ENCODE measurements around the gene GNA15.
"Not testable (repeated sequence)": the region's sequence is repeated elsewhere in the genome, so short reads cannot be mapped to it uniquely, and the experiment has no call there.

Gene GNA15, protein sequence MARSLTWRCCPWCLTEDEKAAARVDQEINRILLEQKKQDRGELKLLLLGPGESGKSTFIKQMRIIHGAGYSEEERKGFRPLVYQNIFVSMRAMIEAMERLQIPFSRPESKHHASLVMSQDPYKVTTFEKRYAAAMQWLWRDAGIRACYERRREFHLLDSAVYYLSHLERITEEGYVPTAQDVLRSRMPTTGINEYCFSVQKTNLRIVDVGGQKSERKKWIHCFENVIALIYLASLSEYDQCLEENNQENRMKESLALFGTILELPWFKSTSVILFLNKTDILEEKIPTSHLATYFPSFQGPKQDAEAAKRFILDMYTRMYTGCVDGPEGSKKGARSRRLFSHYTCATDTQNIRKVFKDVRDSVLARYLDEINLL

DNA sequence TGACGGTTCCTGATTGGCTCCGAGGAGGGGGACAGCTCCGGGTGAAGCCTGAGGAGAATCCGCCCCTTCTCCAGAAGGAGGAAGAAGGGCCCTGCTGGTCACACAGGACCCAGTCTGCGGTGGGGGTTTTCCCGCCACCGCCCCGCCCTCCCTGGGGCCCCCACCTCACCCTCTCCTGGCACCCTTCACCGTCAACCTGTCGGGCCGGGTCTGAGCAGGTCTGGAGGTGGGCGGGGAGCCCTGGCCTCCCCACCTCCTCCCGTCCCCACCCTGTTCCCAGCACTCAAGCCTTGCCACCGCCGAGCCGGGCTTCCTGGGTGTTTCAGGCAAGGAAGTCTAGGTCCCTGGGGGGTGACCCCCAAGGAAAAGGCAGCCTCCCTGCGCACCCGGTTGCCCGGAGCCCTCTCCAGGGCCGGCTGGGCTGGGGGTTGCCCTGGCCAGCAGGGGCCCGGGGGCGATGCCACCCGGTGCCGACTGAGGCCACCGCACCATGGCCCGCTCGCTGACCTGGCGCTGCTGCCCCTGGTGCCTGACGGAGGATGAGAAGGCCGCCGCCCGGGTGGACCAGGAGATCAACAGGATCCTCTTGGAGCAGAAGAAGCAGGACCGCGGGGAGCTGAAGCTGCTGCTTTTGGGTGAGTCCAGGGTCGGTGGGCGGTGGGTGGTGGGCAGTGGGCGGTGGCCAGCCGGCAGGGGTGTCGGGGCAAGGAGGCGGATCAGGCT lies at the start of gene GNA15:
TSS of gene GNA15 (plus strand) at position 73 of the 723 bp plus-strand sequence. CDS start at position 491, 418 bp downstream.
- DNase-seq, result peak; percentile 72

DNA sequence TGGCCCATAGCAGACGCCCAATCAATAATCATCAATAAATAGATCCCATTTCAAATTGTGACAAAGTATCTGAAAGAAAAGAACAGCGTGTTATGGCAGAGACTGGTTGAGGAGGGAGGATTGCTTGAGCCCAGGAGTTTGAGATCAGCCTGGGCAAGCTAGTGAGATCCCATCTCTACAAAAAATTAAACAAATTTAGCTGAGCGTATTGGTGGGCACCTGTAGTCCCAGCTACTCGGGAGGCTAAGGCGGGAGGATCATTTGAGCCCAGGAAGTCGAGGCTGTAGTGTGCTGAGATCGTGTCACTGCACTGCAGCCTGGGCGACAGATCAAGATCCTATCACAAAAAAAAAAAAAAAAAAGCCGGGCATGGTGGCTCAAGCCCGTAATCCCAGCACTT lies 48.1 kb upstream of the GNA15 start:
- DNase-seq, result no peak

- not testable (repeated sequence) for DNase-seq
Measured at GRCh38 chr19:3089299-3089855, 46.5 kb upstream of the GNA15 start.

GRCh38 chr19:3094601-3095440 lies 41.0 kb upstream of the GNA15 start:
- DNase-seq, result no peak

DNA sequence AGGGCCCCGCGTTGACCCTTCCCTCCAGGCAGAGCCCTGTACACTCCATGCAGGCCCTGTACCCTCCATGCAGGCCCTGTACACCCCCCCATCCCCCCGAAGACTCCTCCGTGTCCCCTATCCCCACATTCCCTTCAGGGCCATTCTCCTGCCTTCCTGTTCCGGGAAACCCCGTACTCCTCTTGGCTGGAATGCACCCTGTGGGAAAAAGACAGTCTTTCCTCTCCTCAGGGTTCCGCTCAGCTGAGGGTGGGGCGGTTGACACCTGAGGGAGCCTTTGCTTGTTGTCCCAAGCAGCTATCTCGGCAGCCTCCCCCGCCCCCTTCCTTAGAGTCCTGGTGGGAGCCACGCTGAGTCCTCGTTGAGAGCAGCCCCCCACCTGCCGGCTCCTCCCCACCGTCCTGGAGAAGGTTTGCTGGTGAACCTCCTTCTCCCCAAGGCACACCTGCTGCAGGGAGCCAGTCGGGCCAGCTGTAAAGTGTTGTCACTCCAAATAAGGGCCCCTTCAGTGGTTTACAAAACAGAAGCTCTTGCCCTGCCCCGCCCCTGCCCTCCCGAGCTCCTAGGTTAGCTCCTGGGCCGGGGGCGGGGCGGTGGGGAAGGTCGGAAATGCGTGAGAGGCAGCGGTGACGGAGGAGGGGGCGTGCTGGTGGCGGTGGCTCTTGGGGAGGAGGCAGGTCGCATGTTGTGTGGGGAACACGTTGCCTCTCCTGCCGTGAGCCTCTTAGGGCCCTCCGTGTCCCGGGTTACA lies 40.2 kb upstream of the GNA15 start:
- no peak for DNase-seq

GRCh38 chr19:3096267-3096901 lies 39.4 kb upstream of the GNA15 start:
- DNase-seq, result no peak

DNA sequence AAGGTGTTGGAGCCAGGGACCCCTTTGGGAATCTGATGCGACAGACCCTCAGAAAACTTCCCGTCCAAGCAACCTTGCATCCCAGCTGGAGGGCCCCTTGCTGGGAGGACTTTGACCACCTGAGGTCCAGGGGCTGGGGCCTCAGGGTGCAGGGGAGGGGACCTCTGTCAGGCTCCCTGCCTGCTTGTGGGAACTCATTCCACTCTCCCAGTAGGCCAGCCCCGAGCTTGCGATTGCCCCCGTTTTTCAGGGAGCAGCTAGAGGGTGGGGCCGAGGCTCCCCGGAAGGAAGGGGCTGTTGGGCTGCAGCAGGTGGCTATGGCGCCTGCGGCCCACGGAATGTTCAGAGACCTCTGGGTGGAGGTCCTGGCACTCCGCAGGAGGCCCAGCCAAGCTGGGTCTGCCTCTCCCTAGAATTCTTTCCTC lies 38.9 kb upstream of the GNA15 start:
- DNase-seq, result no peak

DNA sequence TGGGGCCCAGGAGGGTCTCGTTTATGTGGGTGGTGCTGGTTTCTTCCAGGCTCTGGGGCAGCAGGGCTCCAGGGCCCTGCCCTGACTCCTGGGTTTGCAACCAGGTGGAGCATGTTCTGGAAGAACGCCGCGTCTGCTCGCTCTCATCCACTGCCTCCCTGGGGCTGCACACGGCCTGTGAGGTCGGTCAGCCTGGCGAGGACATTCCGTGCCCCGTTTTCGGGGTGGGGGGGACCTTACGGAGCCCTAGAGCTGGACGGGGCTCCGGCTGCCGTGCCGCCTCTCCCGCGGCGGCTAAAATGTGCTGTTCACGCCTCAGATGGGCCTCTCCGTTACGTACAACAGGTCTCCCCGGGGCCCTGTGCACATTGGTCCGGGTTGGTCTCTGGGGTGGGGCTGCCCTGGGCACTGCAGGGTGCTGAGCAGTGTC lies 38.4 kb upstream of the GNA15 start:
- DNase-seq, result no peak

GRCh38 chr19:3098141-3098514 lies 37.7 kb upstream of the GNA15 start:
- no peak for DNase-seq

DNA sequence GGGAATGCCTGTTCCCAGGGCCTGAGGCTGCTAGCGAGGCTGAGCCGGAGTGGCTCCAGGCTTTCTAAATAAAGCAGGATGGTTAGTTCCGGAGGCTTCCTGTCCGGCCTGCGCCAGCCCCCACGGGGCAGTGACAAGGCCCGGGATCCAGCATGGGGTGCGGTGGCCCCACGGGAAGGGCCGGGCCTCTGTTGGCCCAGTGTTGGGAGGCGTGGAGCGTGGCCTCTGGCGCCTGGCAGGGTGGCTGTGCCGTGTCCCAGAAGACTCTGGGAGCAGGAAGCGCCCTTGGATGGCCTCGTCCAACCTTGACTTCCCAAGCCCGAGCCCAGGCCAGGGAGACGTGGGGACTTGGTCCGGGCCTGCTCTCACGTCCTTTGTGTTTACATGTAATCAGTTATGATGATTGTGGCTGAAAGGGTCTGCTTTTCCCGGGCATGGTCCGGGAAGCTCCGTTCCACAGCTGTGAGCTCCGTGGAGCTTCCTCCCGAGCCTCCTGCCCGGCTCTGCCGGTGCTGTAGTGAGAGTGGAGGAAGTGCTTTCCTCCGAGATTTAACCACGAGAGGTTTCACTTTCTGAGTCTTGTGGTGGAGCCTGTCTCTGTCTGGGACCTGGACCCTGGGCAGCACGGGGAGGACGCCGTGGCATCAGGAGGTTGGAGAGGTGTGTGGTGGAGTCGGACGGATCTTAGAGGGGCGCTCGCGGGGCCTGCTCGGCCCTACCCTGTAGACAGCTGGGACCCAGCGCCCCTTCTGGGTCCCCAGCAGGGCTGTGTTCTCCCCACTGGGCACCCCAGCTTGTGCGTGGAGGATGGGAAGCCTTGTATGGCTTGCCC lies 37.1 kb upstream of the GNA15 start:
- DNase-seq, result peak; percentile 74

DNA sequence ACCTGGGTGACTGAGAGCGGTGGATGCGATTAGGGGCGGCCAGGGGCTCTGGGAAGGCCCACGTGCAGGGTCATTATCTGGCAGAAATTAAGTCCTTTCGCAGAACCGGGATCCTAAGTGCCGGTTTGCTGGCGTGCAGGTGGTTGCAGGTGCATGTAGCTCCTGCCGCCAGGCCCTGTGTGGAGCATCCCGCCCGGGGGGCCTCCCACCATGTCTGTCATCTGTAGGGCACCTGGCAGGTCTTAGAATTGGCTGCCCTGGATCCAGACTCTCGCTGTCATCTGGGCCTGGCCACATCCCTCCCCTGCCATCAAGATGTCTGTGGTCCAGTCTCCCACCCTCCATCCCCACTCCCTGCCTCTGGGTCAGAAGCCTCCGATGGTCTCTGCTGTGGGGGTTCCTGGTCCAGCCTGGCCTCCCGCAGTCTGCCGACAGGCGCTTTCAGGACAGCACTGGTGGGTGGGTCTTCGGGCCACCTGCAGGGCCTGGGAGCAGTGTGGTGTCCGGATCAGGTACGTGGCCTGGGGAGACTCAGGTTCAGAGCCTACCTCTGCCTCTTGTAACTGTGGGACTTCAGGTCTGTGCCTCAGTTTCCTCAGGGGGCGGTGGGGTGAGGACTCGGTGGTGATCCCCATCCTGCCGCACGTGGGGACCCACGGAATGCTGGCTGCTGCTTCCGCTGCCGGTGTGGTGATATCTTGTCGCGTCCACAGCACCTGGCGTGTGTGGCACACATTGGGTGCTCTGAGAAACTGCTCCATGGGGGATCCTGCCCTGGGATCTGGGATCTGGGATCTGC lies 36.3 kb upstream of the GNA15 start:
- no peak for DNase-seq

DNA sequence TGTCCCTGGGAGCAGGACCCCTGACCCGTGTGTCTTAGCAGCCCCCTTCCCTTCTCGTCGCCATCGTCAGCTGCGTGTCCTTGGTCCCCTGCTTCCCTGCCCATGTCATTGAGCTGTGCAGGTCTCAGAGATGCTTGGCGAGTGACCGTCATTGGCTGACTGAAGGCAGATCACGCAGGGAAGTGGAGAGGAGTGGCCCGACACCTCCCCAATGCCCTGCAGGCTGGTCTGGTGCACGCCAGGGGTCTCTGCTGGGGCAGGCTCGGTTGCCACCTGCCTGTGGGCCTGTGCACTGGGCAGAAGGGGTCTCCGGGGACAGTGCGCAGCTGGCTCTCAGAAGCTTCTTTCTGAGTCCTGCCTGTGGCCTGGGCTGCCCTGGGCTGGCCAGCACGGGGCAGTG lies 35.5 kb upstream of the GNA15 start:
- no peak for DNase-seq

GRCh38 chr19:3100747-3101730 lies 34.8 kb upstream of the GNA15 start:
- no peak for DNase-seq

- no peak for DNase-seq
Measured at GRCh38 chr19:3102239-3103140, 33.3 kb upstream of the GNA15 start.

- DNase-seq, result no peak
Measured at GRCh38 chr19:3104708-3104983, 31.2 kb upstream of the GNA15 start.

GRCh38 chr19:3105641-3106508 lies 30.0 kb upstream of the GNA15 start:
- no peak for DNase-seq

Measured in MV-4-11 (cell line).